Measurements from ENCODE around the gene RHOT2. TPM values are rescaled to one million over a fixed set of nuclear protein-coding genes. Genes with fewer than 3 reads are reported as not detected.
A peak's percentile ranks its signal among the peaks of the same experiment; 100 is the strongest.

RHOT2 gene
- total and polyA plus RNA-seq, 12 donors = 34.7 to 462 (median 89.2) TPM

DNA sequence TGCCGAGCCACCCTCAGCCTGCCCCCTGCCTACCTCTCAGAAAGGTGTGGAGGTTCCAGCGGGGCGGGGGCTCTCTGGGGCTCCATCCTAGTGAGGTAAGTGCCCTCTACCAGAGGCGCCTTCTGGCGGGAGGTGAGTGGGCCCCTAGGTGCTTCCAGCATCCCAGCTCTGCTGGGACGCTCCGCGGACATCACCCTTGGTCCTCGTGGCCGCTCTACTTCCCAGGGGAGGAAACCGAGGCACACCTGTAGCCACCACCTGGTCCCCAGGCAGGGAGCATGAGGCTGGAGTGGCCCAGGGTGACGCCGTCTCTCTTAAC lies 24.9 kb upstream of the RHOT2 start:
- Histone ChIP-seq H3K9me3 (replicated peaks in 1 of 3) (no peaks in the 10 kb centered on the region), H3K4me3 (peak overlapping the region in 2 of 4 donors; percentile 43 to 97), H3K27me3 (no peaks in the 10 kb centered on the region), H3K36me3 (replicated peaks in 1 of 2) (no peaks in the 10 kb centered on the region), H3K27ac (peak overlapping the region; percentile 85 to 100 (median 93)), H3K4me1 (replicated peaks in 1 of 2) (peaks cover 67 to 70% of the 10 kb centered on the region in 2 donors)
- TF ChIP-seq, protein P1, sequence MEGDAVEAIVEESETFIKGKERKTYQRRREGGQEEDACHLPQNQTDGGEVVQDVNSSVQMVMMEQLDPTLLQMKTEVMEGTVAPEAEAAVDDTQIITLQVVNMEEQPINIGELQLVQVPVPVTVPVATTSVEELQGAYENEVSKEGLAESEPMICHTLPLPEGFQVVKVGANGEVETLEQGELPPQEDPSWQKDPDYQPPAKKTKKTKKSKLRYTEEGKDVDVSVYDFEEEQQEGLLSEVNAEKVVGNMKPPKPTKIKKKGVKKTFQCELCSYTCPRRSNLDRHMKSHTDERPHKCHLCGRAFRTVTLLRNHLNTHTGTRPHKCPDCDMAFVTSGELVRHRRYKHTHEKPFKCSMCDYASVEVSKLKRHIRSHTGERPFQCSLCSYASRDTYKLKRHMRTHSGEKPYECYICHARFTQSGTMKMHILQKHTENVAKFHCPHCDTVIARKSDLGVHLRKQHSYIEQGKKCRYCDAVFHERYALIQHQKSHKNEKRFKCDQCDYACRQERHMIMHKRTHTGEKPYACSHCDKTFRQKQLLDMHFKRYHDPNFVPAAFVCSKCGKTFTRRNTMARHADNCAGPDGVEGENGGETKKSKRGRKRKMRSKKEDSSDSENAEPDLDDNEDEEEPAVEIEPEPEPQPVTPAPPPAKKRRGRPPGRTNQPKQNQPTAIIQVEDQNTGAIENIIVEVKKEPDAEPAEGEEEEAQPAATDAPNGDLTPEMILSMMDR (IDR thresholded peaks at IDR 0.05) = no peak
- TF ChIP-seq POLR2A (IDR thresholded peaks at IDR 0.05) = no peak
- no peak for DNase-seq
- intact Hi-C loops (cut with DNase I) = no loop called here
- WGBS, 4 donors = 61 to 69% (median 65%) methylated on average over 3 to 13 of the region's 13 CpGs

DNA sequence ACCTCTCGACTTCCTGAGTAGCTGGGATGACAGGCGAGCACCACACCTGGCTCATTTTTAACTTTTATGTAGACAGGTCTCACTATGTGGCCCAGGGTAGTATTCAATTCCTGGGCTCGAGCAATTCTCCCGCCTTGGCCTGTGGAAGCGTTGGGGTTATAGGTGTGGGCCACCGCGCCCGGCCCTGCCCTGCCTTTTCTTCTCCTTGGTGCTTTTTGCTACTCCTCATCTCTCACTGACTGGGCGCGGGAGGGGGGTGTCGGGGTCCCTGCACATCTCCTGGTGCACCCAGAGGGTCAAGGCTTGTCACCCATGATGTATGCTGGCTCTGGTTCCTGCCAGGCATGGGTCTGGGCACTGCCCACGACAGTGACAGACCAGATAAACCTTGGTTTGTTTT lies 23.4 kb upstream of the RHOT2 start:
- intact Hi-C loops (cut with DNase I) = no loop called here
- peaks cover 63 to 68% of the 10 kb centered on the region in 2 donors for H3K4me1 ChIP-seq (replicated peaks in 1 of 2)
- 79 to 88% (median 83%) methylated on average over 9 to 12 of the region's 12 CpGs for WGBS, 4 donors
- H3K4me3 ChIP-seq = no peak overlapping the region
- peak overlapping the region in 3 of 5 donors; percentile 68 to 95 (median 92) for H3K27ac ChIP-seq
- no peak for DNase-seq
- no peaks in the 10 kb centered on the region for H3K36me3 ChIP-seq (replicated peaks in 1 of 2)
- H3K9me3 ChIP-seq (replicated peaks in 1 of 3) = no peaks in the 10 kb centered on the region
- no peaks in the 10 kb centered on the region for H3K27me3 ChIP-seq
- peak in 1 of 2 donors; percentile 2 for TF ChIP-seq POLR2A (IDR thresholded peaks at IDR 0.05)
- TF ChIP-seq, protein P1 (IDR thresholded peaks at IDR 0.05) = no peak

DNA sequence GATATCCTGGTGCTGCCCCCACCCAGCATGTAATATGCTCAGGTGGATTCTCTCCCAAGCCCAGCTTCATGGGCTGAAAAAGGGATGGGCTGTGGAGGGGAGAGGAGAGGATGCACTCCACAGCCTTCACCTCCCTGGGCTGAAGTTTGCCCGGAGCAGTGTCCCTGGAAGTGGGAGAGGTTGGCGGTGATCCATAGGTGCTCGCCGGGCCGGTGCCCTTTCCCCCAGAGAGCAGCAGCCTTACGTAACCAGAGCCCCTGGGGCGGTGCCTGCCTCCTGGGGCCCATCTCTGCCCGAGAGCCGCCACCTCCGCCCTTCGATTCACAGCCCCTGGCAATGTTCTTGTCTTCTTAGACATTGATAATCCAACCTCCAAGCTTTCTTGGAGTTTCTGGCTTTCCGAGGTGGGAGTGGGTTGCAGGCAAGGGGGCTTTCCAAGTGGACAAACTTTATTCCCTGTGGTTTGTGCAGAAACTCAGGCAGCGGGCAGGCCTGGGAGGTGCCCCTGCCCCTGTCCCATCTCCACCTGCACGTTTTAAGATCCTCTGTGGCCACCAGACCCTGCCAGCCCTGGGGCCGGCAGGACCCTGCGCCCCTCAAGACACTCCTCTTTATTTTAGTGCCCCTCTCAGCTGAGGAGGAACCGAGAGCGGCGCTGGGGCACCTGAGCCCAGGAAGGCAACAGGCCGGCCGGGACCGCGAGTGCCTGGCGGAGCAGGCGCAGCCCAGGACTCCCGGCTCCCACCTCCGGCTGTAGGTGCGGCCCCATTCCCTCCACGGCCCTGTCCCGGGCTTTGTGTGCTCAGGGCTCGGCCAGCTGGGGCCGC lies 21.9 kb upstream of the RHOT2 start:
- H3K4me1 ChIP-seq (replicated peaks in 1 of 2) = peaks cover 70 to 74% of the 10 kb centered on the region in 2 donors
- peak overlapping the region; percentile 37 to 95 (median 74) for H3K27ac ChIP-seq
- no peaks in the 10 kb centered on the region for H3K27me3 ChIP-seq
- no peaks in the 10 kb centered on the region for H3K9me3 ChIP-seq (replicated peaks in 1 of 3)
- H3K4me3 ChIP-seq = no peak overlapping the region
- WGBS, 4 donors = 53 to 63% (median 61%) methylated on average over 25 to 32 of the region's 32 CpGs
- peak in 6 of 7 donors; percentile 83 to 91 (median 89) for DNase-seq
- intact Hi-C loops (cut with DNase I) = no loop called here
- H3K36me3 ChIP-seq (replicated peaks in 1 of 2) = no peaks in the 10 kb centered on the region
- TF ChIP-seq, protein P1 (IDR thresholded peaks at IDR 0.05) = no peak
- TF ChIP-seq POLR2A (IDR thresholded peaks at IDR 0.05) = peak in 1 of 2 donors; percentile 36

DNA sequence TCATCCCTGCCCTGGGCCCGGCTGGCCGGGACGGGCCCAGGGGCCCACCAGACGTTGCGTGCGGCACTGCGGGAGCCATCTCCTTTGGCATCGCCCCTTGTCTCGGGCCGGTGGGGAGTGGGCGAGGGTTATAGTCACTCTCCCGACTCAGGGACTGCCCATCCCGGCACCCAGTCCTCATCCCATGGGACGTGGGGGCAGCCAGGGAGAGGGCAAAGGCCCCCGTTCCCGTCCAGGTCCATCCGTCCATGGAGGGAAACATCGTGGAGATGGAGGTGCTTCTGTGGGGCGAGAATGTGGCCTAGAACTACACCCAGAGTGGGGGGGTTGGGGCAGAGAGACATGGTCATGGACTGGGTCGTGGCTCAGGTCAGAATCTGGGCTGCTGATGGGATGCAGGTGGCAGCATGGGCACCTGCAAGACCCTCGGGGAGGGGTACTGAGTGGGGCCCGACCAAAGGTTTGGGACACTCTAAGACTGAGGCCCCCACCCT lies 21.2 kb upstream of the RHOT2 start:
- peaks cover 70 to 80% of the 10 kb centered on the region in 2 donors for H3K4me1 ChIP-seq (replicated peaks in 1 of 2)
- H3K27ac ChIP-seq = peak overlapping the region; percentile 37 to 95 (median 74)
- no peak for TF ChIP-seq POLR2A (IDR thresholded peaks at IDR 0.05)
- TF ChIP-seq, protein P1 (IDR thresholded peaks at IDR 0.05) = no peak
- intact Hi-C loops (cut with DNase I) = no loop called here
- WGBS, 4 donors = 74 to 88% (median 80%) methylated on average over 14 to 22 of the region's 22 CpGs
- no peaks in the 10 kb centered on the region for H3K9me3 ChIP-seq (replicated peaks in 1 of 3)
- H3K4me3 ChIP-seq = no peak overlapping the region
- no peaks in the 10 kb centered on the region for H3K36me3 ChIP-seq (replicated peaks in 1 of 2)
- no peak for DNase-seq
- no peaks in the 10 kb centered on the region for H3K27me3 ChIP-seq

Data from adrenal gland (tissue), 12 donors.